Lower leg skin (tissue), 3 donors: ENCODE measurements around the gene SV2C.

Experiments used
- POLR2A ChIP-seq, 2 donors: fragments of 450-650 bp; IDR thresholded peaks; one replicate each; pipeline ENCODE4 v1.6.1; 2016 to 2017; ENCODE audit warnings: antibody characterized with exemption in 2 of 2, mild to moderate bottlenecking in 1 of 2, moderate library complexity in 1 of 2
- TF ChIP-seq, protein P1 (sequence below), 3 donors: fragments of 450-650 bp; IDR thresholded peaks; one replicate each; pipeline ENCODE4 v1.5.1; 2016; ENCODE audit warnings: antibody characterized with exemption in 3 of 3, mild to moderate bottlenecking in 3 of 3, moderate library complexity in 2 of 3

DNA sequence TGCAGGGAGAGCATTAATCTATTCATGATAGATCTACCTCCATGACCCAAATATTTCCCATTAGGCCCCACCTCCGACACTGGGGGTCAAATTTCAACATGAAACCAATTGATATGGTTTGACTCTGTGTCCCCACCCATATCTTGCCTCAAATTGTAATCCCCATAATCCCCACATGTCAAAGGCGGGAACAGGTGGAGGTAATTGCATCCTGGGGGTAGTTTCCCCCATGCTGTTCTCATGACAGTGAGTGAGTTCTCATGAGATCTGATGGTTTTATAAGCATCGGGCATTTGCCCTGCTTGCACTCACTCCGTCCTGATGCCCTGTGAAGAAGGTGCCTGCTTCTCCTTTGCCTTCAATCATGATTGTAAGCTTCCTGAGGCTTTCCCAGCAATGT, 153.5 kb downstream of the SV2C start:
- TF ChIP-seq, protein P1, sequence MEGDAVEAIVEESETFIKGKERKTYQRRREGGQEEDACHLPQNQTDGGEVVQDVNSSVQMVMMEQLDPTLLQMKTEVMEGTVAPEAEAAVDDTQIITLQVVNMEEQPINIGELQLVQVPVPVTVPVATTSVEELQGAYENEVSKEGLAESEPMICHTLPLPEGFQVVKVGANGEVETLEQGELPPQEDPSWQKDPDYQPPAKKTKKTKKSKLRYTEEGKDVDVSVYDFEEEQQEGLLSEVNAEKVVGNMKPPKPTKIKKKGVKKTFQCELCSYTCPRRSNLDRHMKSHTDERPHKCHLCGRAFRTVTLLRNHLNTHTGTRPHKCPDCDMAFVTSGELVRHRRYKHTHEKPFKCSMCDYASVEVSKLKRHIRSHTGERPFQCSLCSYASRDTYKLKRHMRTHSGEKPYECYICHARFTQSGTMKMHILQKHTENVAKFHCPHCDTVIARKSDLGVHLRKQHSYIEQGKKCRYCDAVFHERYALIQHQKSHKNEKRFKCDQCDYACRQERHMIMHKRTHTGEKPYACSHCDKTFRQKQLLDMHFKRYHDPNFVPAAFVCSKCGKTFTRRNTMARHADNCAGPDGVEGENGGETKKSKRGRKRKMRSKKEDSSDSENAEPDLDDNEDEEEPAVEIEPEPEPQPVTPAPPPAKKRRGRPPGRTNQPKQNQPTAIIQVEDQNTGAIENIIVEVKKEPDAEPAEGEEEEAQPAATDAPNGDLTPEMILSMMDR (IDR thresholded peaks at IDR 0.05) = no peak
- TF ChIP-seq POLR2A (IDR thresholded peaks at IDR 0.05) = no peak
